A549 treated with AZD2906 at 1 μM for 4 hours (cell line): ENCODE results near the gene TARDBP. TPM values are rescaled to one million over a fixed set of nuclear protein-coding genes. Genes with fewer than 3 reads are reported as not detected.

Experiments used
- total RNA-seq: library from RNA; stranded (reverse); fragments of 200-300 nt; extraction: Qiagen RNA extraction; gene quantifications from 5 replicates; pipeline ENCODE4 v1.2.3, GENCODE V29; 2022

TARDBP gene
- total RNA-seq = 166 to 240 TPM (median 186 TPM) in 5 replicates

DNA sequence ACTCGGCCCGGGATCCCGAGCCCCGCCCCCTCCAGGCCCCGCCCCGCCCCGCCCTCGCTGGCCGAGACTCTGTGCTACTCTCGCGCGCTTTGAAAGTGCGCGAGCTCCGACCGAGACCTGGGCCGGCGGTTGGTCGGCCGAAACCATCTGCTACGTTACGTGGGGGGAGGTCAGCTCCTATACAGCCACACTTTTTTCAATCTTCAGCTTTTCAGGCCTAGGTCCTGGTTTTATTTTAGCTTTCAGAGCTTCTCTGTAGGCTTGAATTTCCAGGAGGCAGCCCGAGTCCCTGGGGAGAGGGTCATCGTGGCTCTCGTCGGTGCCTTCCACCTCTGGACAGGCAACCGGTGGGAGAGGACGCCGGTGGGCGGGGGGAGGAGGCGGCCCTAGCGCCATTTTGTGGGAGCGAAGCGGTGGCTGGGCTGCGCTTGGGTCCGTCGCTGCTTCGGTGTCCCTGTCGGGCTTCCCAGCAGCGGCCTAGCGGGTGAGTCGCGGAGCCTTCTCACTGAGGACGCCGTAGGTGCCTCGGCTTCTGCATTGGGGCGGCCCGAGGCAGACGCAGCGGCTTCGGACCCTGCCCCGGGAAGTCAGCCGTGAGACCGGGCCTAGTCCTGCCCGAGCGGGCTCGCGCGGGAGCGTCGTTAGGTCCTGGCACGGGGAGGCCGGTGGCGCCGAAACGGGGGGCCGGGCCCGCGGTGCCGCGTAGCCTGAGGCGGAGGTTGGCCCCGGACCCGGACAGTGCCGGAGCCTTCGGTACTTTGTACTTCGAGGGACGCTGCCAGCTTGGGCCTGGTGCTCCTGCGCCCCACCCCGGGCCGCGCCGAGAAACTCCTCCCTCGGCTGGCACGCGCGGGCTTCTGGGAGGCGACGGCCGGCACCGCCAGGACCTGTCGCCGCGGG is at the start of gene TARDBP:
TSS of gene TARDBP (plus strand) at position 395 of the 900 bp plus-strand sequence. CDS start 1,074 bp downstream, outside the sequence.

DNA sequence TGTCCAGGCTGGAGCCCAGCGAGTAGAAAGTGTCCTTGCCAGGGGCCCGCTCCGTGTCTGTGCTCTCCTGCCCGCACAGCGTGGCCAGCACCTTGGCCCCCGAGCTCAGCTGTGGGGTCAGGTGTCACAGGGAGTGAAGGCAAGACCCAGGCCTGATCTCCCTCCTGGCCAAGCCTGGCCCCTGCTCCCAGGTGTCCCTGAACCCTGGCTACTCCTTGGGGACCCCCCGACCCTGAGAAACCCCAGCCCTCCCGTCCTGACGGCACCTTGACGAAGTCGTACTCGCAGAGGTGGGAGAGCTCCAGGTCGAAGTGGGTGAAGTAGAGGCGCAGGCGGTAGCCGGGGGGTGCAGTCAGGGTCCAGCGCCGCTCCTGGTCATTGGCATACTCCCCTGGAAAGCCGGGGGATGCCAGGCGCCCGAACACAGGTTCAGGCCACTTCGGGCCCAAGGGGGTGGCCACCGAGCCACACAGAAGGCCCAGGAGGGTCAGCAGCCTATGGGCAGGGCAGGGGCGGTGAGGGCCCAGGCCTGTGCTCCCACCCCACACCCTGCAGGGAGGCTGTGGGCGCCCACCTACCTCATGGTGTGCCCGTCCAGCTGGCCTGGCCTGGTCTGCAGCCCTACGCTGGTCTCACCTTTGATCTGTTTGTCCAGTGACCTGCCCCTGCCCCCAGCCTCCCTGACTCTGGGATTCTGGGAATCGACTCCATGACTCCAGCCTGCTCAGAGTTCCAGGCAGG is 34.3 kb downstream of the TARDBP start, which contains the start of gene MASP2:
TSS of gene MASP2 (minus strand) at position 615 of the 741 bp plus-strand sequence. CDS start at position 583, 32 bp downstream.

DNA sequence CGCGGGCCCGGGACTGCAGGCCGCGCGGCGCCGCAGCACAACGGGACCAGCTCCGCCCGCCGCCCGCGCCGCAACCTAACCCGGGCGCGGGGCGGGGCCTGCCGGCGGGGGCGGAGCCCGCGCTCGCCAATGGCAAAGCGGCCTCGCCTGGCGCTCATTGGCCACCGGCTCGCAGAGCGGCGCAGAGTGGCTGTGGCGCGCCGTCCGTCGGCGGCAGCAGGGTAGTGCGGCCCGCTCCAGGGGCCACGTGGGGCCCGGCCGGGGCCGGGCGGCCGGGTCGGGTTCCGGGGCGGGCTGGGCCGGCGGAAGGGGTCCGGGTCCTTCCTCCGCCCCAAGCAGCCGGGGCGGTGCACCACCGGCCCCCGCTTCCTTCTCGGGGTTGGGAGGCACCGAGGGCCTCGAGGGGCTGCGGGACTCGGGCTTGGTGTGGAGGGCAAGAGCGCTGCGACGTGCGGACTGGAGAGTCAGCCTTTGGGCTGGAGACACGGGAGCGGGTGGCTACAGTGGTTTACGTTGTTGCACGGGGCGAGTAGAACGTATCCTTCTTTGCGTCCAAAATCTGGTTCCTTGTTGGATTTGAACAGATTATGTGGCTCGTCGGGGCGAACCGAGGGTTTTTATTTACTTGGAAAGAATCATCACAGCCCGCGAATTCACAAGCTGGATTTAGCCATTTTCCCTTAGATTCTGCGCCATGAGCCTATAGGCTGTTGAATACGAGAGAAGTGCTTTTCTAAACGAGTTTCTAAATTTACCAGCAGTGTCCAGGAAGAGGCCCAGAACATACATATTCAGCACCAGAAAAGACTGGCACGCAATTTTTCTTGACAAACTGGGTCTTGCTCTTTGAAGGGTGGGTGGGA is 47.7 kb downstream of the TARDBP start, which contains the start of gene SRM:
TSS of gene SRM (minus strand) at position 51 of the 863 bp plus-strand sequence. CDS start 75 bp downstream, outside the sequence.

Other genes starting within 250 kb of the TARDBP start
- 1.4 to 2.0 TPM (median 1.6 TPM) in 5 replicates for gene CASZ1, start 216.0 kb upstream of the TARDBP start, total RNA-seq
- gene MASP2, start 34.6 kb downstream of the TARDBP start, total RNA-seq = 0.03 to 0.17 TPM (median 0.13 TPM) in 4 of 5 replicates, not detected in the other
- 140 to 239 TPM (median 206 TPM) in 5 replicates for gene SRM, start 47.4 kb downstream of the TARDBP start, total RNA-seq
- 35.1 to 40.3 TPM (median 36.5 TPM) in 5 replicates for gene EXOSC10, start 87.2 kb downstream of the TARDBP start, total RNA-seq
- not detected in 5 replicates for gene ANGPTL7, start 176.7 kb downstream of the TARDBP start, total RNA-seq
- 12.9 to 15.1 TPM (median 13.1 TPM) in 5 replicates for gene MTOR, start 249.9 kb downstream of the TARDBP start, total RNA-seq